Measurements from ENCODE around the gene TENM3. TPM values are rescaled to one million over a fixed set of nuclear protein-coding genes. Genes with fewer than 3 reads are reported as not detected.

TENM3 gene
- total RNA-seq, 1 experiment from 2014 or later = 71.0 TPM

DNA sequence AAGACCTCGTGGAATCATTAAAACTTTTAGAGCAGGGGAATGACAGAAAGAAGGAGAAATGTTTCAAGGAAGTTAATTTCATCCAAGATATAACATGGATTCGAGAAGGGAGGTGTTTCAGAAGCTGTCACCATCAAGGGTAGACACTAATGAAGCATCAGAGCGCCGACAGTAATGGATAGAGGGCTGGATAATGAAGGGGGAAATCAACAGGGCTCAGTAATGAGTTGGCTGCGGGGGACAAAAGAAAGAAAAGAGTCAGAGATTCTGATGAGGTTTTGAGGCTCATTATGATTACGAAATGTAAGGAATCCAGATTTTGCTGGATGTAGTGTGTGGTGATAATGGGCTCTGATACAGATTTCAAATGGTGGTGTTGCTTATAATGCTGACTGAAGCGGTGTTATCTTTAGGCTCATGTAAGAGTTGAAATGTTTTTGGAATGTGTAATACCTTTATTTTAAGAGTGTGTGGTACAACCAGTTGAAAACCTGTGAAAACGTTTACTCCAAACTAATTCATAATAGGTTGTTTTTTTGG is 39.3 kb upstream of the TENM3 start:
- H3K27me3 Mint-ChIP-seq (ENCODE audit: low read depth) = no peaks in the 10 kb centered on the region; the same call in 1 of the 2 replicates
- peaks cover 48% of the 10 kb centered on the region for H3K4me1 Mint-ChIP-seq
- DNase-seq (ENCODE audit: low spot score) (no peak), ATAC-seq (no peak)
- no peaks in the 10 kb centered on the region for H3K36me3 Mint-ChIP-seq
- TF ChIP-seq KAT7 (CRISPR knock-in tag; IDR thresholded peaks at IDR 0.05; ENCODE audit: borderline replicate concordance) (no peak), ZBTB43 (CRISPR knock-in tag; IDR thresholded peaks at IDR 0.05) (no peak), HMGXB4 (CRISPR knock-in tag; IDR thresholded peaks at IDR 0.05) (no peak), CBFB (CRISPR knock-in tag; IDR thresholded peaks at IDR 0.05; ENCODE audit: low read depth) (no peak), FOXK1 (CRISPR knock-in tag; IDR thresholded peaks at IDR 0.05) (no peak)
- TF ChIP-seq, protein P1, sequence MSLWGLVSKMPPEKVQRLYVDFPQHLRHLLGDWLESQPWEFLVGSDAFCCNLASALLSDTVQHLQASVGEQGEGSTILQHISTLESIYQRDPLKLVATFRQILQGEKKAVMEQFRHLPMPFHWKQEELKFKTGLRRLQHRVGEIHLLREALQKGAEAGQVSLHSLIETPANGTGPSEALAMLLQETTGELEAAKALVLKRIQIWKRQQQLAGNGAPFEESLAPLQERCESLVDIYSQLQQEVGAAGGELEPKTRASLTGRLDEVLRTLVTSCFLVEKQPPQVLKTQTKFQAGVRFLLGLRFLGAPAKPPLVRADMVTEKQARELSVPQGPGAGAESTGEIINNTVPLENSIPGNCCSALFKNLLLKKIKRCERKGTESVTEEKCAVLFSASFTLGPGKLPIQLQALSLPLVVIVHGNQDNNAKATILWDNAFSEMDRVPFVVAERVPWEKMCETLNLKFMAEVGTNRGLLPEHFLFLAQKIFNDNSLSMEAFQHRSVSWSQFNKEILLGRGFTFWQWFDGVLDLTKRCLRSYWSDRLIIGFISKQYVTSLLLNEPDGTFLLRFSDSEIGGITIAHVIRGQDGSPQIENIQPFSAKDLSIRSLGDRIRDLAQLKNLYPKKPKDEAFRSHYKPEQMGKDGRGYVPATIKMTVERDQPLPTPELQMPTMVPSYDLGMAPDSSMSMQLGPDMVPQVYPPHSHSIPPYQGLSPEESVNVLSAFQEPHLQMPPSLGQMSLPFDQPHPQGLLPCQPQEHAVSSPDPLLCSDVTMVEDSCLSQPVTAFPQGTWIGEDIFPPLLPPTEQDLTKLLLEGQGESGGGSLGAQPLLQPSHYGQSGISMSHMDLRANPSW (CRISPR knock-in tag; conservative IDR thresholded peaks at IDR 0.05; ENCODE audit: low read depth) = no peak
- POLR2A ChIA-PET = no interaction called here
- no peak overlapping the region for H3K27ac Mint-ChIP-seq
- H3K4me3 Mint-ChIP-seq = no peak overlapping the region
- no peaks in the 10 kb centered on the region for H3K9me3 Mint-ChIP-seq
- CTCF ChIA-PET = no interaction called here

DNA sequence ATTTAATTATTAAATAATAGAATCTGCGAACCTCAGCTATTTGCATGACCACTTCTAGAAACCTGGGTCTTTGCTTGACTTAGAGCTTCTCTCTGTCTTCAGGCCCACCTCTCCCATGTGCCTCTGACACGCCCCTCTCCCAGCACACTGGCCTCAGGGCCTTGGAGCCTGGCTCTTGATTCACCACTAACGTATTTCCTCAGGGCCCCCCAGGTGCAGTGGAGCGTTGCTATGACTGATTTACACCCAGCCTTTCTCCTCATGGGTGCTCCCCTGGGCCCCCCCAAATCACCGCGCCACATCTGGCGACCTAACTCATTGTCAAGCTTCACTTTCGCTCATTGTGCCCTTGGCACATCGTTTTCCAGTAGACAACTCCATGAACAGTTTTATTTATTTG is 37.9 kb upstream of the TENM3 start:
- H3K9me3 Mint-ChIP-seq = no peaks in the 10 kb centered on the region
- TF ChIP-seq, protein P2, sequence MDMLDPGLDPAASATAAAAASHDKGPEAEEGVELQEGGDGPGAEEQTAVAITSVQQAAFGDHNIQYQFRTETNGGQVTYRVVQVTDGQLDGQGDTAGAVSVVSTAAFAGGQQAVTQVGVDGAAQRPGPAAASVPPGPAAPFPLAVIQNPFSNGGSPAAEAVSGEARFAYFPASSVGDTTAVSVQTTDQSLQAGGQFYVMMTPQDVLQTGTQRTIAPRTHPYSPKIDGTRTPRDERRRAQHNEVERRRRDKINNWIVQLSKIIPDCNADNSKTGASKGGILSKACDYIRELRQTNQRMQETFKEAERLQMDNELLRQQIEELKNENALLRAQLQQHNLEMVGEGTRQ (CRISPR knock-in tag; IDR thresholded peaks at IDR 0.05) = no peak
- TF ChIP-seq FOXK1 (CRISPR knock-in tag; IDR thresholded peaks at IDR 0.05) (no peak), GRHL2 (CRISPR knock-in tag; IDR thresholded peaks at IDR 0.05; ENCODE audit: insufficient replicate concordance, severe bottlenecking) (no peak)
- DNase-seq (ENCODE audit: low spot score) = no peak
- H3K27me3 Mint-ChIP-seq (ENCODE audit: low read depth) = no peaks in the 10 kb centered on the region; the same call in 1 of the 2 replicates
- ChIA-PET POLR2A (no interaction called here), CTCF (interaction anchor here (1.1 kb wide), 1 partner anchor 24 kb away, joined by 3 read pairs; no protein-coding TSS in a partner anchor)
- H3K36me3 Mint-ChIP-seq = no peaks in the 10 kb centered on the region
- H3K4me3 Mint-ChIP-seq = no peak overlapping the region
- H3K27ac Mint-ChIP-seq = peak overlapping the region; percentile 48
- H3K4me1 Mint-ChIP-seq = peaks cover 60% of the 10 kb centered on the region
- ATAC-seq = peak; percentile 24; the same call in 1 of the 2 replicates

DNA sequence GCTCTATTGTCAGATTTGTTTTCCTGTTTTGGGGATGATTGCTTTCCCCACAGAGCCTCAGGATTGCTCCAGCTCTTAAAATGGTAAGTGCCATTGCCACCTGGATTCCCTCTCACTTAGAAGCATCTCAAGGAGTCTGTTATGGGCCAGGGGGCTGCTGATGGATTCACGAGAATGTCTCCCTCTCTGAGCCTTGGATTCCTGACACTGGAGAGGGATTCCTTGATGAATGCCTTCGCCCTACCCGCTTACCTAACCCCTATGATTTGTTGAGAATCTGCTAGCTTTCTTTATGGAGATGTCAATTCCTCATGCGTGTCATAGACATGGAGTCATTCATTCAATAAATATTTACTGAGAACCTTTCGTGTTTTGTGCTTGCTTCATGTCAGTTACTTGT is 36.9 kb upstream of the TENM3 start:
- ChIA-PET POLR2A (no interaction called here), CTCF (no interaction called here)
- H3K4me1 Mint-ChIP-seq = peaks cover 65% of the 10 kb centered on the region
- no peaks in the 10 kb centered on the region for H3K9me3 Mint-ChIP-seq
- H3K27me3 Mint-ChIP-seq (ENCODE audit: low read depth) = no peaks in the 10 kb centered on the region; the same call in 1 of the 2 replicates
- H3K4me3 Mint-ChIP-seq = no peak overlapping the region
- TF ChIP-seq TP53 (CRISPR knock-in tag; IDR thresholded peaks at IDR 0.05) = no peak
- TF ChIP-seq FOXP1 (CRISPR knock-in tag; IDR thresholded peaks at IDR 0.05; ENCODE audit: borderline replicate concordance) = no peak
- no peak for TF ChIP-seq JUN (CRISPR knock-in tag; IDR thresholded peaks at IDR 0.05)
- TF ChIP-seq, protein P3, sequence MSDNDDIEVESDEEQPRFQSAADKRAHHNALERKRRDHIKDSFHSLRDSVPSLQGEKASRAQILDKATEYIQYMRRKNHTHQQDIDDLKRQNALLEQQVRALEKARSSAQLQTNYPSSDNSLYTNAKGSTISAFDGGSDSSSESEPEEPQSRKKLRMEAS (CRISPR knock-in tag; IDR thresholded peaks at IDR 0.05) = no peak
- no peak for TF ChIP-seq RELA (CRISPR knock-in tag; IDR thresholded peaks at IDR 0.05; ENCODE audit: borderline replicate concordance)
- TF ChIP-seq RORB (CRISPR knock-in tag; IDR thresholded peaks at IDR 0.05) = no peak
- no peak for TF ChIP-seq OVOL2 (CRISPR knock-in tag; IDR thresholded peaks at IDR 0.05; ENCODE audit: borderline replicate concordance)
- no peak for TF ChIP-seq ATF3 (CRISPR knock-in tag; conservative IDR thresholded peaks at IDR 0.05)
- TF ChIP-seq ZNF416 (CRISPR knock-in tag; IDR thresholded peaks at IDR 0.05) = no peak
- no peak for TF ChIP-seq TCF7 (CRISPR knock-in tag; IDR thresholded peaks at IDR 0.05; ENCODE audit: low read depth)
- peak; percentile 50 for ATAC-seq
- H3K36me3 Mint-ChIP-seq = no peaks in the 10 kb centered on the region
- peak overlapping the region; percentile 25; the same call in 1 of the 2 replicates for H3K27ac Mint-ChIP-seq
- no peak for DNase-seq (ENCODE audit: low spot score)
